HCT116 (cell line): Measurements from ENCODE around the gene FAM83F. TPM values are rescaled to one million over a fixed set of nuclear protein-coding genes. Genes with fewer than 3 reads are reported as not detected.

Source experiments
- ATAC-seq: fragments of 200-7000 bp; cut with Tn5 transposase; 2 replicates; pipeline ENCODE4 v1.9.1; 2020; ENCODE audit warnings: mild to moderate bottlenecking, moderate library complexity
- BruUV-seq: library from RNA; stranded (reverse); fragments of 400-500 nt; replicated peaks from 2 replicates; lab custom pipeline; 2021; lab: Mats Ljungman, UMichigan
- CTCF ChIA-PET: fragments of 300-600 bp; sonication (Branson Sonifier 250); formaldehyde crosslinking; loops from one replicate; lab custom pipeline; 2021; ENCODE audit warnings: antibody characterized with exemption; lab: Charles Lee
- POLR2A ChIA-PET: fragments of 300-600, 350-600 bp; sonication (Branson Sonifier 250); formaldehyde crosslinking; loops from one replicate; lab custom pipeline; 2021; ENCODE audit warnings: antibody characterized with exemption; lab: Charles Lee
- RAD21 ChIA-PET, 2 experiments: fragments of 300-600 bp; sonication (Branson Sonifier 250); formaldehyde crosslinking; loops; one replicate each; lab custom pipeline; 2023; ENCODE audit warnings: low total read pairs in 2 of 2; ENCODE audit not compliant: uncharacterized antibody in 2 of 2, unreplicated experiment in 2 of 2, low non-redundant PET in 1 of 2; lab: Charles Lee
- DNase-seq: peaks from one replicate; pipeline ENCODE4 v3.0.0-alpha.2; 2010; ENCODE audit warnings: low read depth, low spot score
- H2AFZ ChIP-seq: fragments of 200-600 bp; shearing (Covaris generic), sonication (generic); 2 replicates; pipeline ENCODE4 v1.6.1; 2017; ENCODE audit warnings: low read depth, mixed run types, mixed read lengths, antibody characterized with exemption, low read length; ENCODE audit not compliant: poor library complexity, severe bottlenecking
- H3K27ac ChIP-seq: 2 replicates; pipeline ENCODE4 v1.5.1; 2012; ENCODE audit warnings: low read depth, low read length
- H3K27me3 ChIP-seq: fragments of 200-600 bp; sonication (generic); 2 replicates; pipeline ENCODE4 v1.6.1; 2016; ENCODE audit warnings: mixed run types, low read length, mixed read lengths; ENCODE audit not compliant: insufficient read depth
- H3K36me3 ChIP-seq, 2 experiments: fragments of 200-500 bp in 1 of 2; fragments of 200-600 bp in 1 of 2; sonication (Bioruptor generic) in 1 of 2; sonication (generic) in 1 of 2; 2 replicates each; pipeline versions ENCODE4 v1.5.1 to v1.6.1; 2014 to 2016; ENCODE audit warnings: low read length in 2 of 2, inconsistent platforms in 1 of 2, mixed read lengths in 1 of 2, mixed run types in 1 of 2; ENCODE audit not compliant: insufficient read depth in 2 of 2, control insufficient read depth in 1 of 2
- H3K4me1 ChIP-seq, 2 experiments: fragments of 200-600 bp in 1 of 2; sonication (generic) in 1 of 2; 2 replicates each; pipeline versions ENCODE4 v1.5.1 to v1.6.1; 2012 to 2017; ENCODE audit warnings: low read length in 2 of 2, inconsistent platforms in 1 of 2, mild to moderate bottlenecking in 1 of 2, mixed read lengths in 1 of 2, mixed run types in 1 of 2, moderate library complexity in 1 of 2; ENCODE audit not compliant: insufficient read depth in 2 of 2, control insufficient read depth in 1 of 2
- H3K4me2 ChIP-seq: fragments of 200-600 bp; sonication (generic); 2 replicates; pipeline ENCODE4 v1.6.1; 2017; ENCODE audit warnings: mixed run types, low read length, mixed read lengths
- H3K4me3 ChIP-seq, 2 experiments: fragments of 200-600 bp in 1 of 2; sonication (generic) in 1 of 2; replicated peaks in 1 of 2; 2 replicates each; pipeline ENCODE4 v1.5.1; 2011 to 2016; ENCODE audit warnings: low read length in 2 of 2, control low read depth in 1 of 2, low read depth in 1 of 2, mild to moderate bottlenecking in 1 of 2, mixed read lengths in 1 of 2, mixed run types in 1 of 2
- H3K79me2 ChIP-seq: fragments of 200-600 bp; sonication (generic); 2 replicates; pipeline ENCODE4 v1.6.1; 2017; ENCODE audit warnings: mild to moderate bottlenecking, mixed run types, low read length, moderate library complexity, mixed read lengths; ENCODE audit not compliant: insufficient read depth
- H3K9ac ChIP-seq: fragments of 200-600 bp; sonication (generic); 2 replicates; pipeline ENCODE4 v1.6.1; 2016; ENCODE audit warnings: low read length, mixed read lengths
- H3K9me2 ChIP-seq: fragments of 200-600 bp; sonication (generic), shearing (Covaris generic); 2 replicates; pipeline ENCODE4 v1.6.1; 2017; ENCODE audit warnings: mixed run types, mild to moderate bottlenecking, moderate library complexity; ENCODE audit not compliant: insufficient read depth
- H3K9me3 ChIP-seq, 2 experiments: fragments of 200-500 bp in 1 of 2; fragments of 200-600 bp in 1 of 2; sonication (Bioruptor generic) in 1 of 2; sonication (generic) in 1 of 2; 2 replicates each; pipeline ENCODE4 v1.6.1; 2014 to 2017; ENCODE audit warnings: low read length in 2 of 2, mixed read lengths in 2 of 2, inconsistent platforms in 1 of 2, low read depth in 1 of 2, mild to moderate bottlenecking in 1 of 2, mixed run types in 1 of 2, moderate library complexity in 1 of 2; ENCODE audit not compliant: control insufficient read depth in 1 of 2, insufficient read depth in 1 of 2
- H4K20me1 ChIP-seq: fragments of 200-600 bp; sonication (generic), shearing (Covaris generic); 2 replicates; pipeline ENCODE4 v1.6.1; 2017; ENCODE audit warnings: mixed run types, mild to moderate bottlenecking, moderate library complexity; ENCODE audit not compliant: insufficient read depth
- EGR1 ChIP-seq: IDR thresholded peaks from 2 replicates; pipeline ENCODE4 v1.6.1; 2012; ENCODE audit warnings: low read depth
- EZH2phosphoT487 ChIP-seq: fragments of 200-600 bp; IDR thresholded peaks from 2 replicates; pipeline ENCODE4 v1.6.1; 2018; ENCODE audit warnings: antibody characterized with exemption, borderline replicate concordance
- SIN3A ChIP-seq: IDR thresholded peaks from 2 replicates; pipeline ENCODE4 v1.6.1; 2012; ENCODE audit warnings: low read depth
- TCF7L2 ChIP-seq: IDR thresholded peaks from 2 replicates; pipeline ENCODE4 v1.7.0; 2011; ENCODE audit warnings: borderline replicate concordance, inconsistent platforms; ENCODE audit not compliant: insufficient read depth, insufficient read length; ENCODE audit errors: extremely low read depth
- intact Hi-C: fragments of 100-400 bp; cut with micrococcal nuclease; formaldehyde crosslinking; loops from 2 replicates; pipeline ENCODE4 v1.10.0; 2022
- total RNA-seq: library from RNA; stranded (reverse); gene quantifications from one replicate; pipeline ENCODE4 v1.2.1, GENCODE V29; 2021; ENCODE audit not compliant: unreplicated experiment
- TF ChIP-seq, protein P1 (sequence below): IDR thresholded peaks from 2 replicates; pipeline ENCODE4 v1.6.1; 2012; ENCODE audit warnings: low read depth

The FAM83F gene
- total RNA-seq, 1 experiment from 2014 or later = 24.5 TPM

DNA sequence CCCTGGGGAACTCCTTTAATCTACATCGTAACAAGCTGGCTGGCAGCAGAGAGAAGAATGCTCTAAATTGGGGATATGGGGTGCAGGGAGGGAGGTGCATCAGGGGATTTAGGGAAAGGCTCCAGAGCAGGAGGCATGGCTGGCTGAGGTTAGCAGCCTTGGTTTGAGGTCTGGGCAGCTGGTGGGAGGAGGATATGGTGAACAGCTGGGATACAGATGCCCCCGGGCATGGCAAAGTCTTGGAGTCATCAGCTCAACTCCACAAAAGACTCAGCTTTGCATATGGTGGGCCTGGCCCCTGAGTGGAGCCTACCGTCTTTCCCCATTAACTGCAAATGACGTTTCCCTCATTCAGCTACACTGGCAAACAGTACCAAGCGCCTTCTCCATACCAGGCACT is 5.4 kb downstream of the FAM83F start:
- no peak overlapping the region for H3K27ac ChIP-seq
- H3K4me1 ChIP-seq = peaks cover 21 to 34% of the 10 kb centered on the region in 2 experiments
- H3K9ac ChIP-seq = no peak overlapping the region
- TF ChIP-seq SIN3A (no peak), TCF7L2 (no peak), EZH2phosphoT487 (no peak), EGR1 (no peak)
- TF ChIP-seq, protein P1, sequence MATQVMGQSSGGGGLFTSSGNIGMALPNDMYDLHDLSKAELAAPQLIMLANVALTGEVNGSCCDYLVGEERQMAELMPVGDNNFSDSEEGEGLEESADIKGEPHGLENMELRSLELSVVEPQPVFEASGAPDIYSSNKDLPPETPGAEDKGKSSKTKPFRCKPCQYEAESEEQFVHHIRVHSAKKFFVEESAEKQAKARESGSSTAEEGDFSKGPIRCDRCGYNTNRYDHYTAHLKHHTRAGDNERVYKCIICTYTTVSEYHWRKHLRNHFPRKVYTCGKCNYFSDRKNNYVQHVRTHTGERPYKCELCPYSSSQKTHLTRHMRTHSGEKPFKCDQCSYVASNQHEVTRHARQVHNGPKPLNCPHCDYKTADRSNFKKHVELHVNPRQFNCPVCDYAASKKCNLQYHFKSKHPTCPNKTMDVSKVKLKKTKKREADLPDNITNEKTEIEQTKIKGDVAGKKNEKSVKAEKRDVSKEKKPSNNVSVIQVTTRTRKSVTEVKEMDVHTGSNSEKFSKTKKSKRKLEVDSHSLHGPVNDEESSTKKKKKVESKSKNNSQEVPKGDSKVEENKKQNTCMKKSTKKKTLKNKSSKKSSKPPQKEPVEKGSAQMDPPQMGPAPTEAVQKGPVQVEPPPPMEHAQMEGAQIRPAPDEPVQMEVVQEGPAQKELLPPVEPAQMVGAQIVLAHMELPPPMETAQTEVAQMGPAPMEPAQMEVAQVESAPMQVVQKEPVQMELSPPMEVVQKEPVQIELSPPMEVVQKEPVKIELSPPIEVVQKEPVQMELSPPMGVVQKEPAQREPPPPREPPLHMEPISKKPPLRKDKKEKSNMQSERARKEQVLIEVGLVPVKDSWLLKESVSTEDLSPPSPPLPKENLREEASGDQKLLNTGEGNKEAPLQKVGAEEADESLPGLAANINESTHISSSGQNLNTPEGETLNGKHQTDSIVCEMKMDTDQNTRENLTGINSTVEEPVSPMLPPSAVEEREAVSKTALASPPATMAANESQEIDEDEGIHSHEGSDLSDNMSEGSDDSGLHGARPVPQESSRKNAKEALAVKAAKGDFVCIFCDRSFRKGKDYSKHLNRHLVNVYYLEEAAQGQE = no peak
- H2AFZ ChIP-seq = no peak overlapping the region
- H3K4me3 ChIP-seq = no peak overlapping the region
- no peaks in the 10 kb centered on the region for H3K27me3 ChIP-seq
- no peaks in the 10 kb centered on the region for H3K9me2 ChIP-seq
- H4K20me1 ChIP-seq = no peaks in the 10 kb centered on the region
- RAD21 ChIA-PET = no interaction called here
- H3K79me2 ChIP-seq = peaks cover 85% of the 10 kb centered on the region
- H3K36me3 ChIP-seq = peaks cover 6% of the 10 kb centered on the region in 2 experiments; a peak in 2 of 4 replicates
- POLR2A ChIA-PET = no interaction called here
- intact Hi-C loops = no loop called here
- ATAC-seq = no peak
- no peak for DNase-seq
- CTCF ChIA-PET = no interaction called here
- no TSS peak for BruUV-seq
- no peak overlapping the region for H3K4me2 ChIP-seq
- no peaks in the 10 kb centered on the region for H3K9me3 ChIP-seq

DNA sequence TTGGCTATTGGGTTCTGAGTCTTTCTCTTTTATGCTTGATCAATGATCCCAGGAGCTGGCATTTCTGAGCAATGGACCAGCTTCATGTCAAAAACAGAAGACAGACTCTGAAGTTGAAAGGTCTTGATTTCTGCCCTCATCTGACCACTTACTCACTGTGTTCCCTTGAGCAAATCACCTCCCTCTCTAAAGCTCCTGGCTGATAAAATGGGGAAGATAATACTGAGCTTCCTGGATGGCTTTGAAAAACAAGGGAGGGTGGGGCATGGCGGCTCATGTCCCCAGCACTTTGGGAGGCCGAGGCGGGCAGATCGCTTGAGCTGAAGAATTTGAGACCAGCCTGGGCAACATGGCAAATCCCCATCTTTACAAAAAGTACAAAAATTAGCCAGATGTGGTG is 6.4 kb downstream of the FAM83F start:
- peaks cover 21 to 30% of the 10 kb centered on the region in 2 experiments for H3K4me1 ChIP-seq
- H3K4me2 ChIP-seq = no peak overlapping the region
- peaks cover 81% of the 10 kb centered on the region for H3K79me2 ChIP-seq
- no peaks in the 10 kb centered on the region for H3K27me3 ChIP-seq
- no peaks in the 10 kb centered on the region for H3K9me2 ChIP-seq
- H3K9ac ChIP-seq = no peak overlapping the region
- H3K9me3 ChIP-seq = no peaks in the 10 kb centered on the region
- RAD21 ChIA-PET = no interaction called here
- H3K27ac ChIP-seq = no peak overlapping the region
- POLR2A ChIA-PET = no interaction called here
- H4K20me1 ChIP-seq = no peaks in the 10 kb centered on the region
- H2AFZ ChIP-seq = no peak overlapping the region
- intact Hi-C loops = no loop called here
- H3K4me3 ChIP-seq = no peak overlapping the region
- peaks cover 6% of the 10 kb centered on the region in 2 experiments; a peak in 2 of 4 replicates for H3K36me3 ChIP-seq
- CTCF ChIA-PET = no interaction called here
- DNase-seq = no peak
- no TSS peak for BruUV-seq
- ATAC-seq = no peak
- TF ChIP-seq TCF7L2 = no peak
